Epithelial cell of esophagus (primary cell): ENCODE measurements around the gene TRIM24.
"Not testable (repeated sequence)": the region's sequence is repeated elsewhere in the genome, so short reads cannot be mapped to it uniquely, and the experiment has no call there.

ENCODE experiments used
- DNase-seq: peaks from one replicate; pipeline ENCODE4 v3.0.0; 2010; ENCODE audit warnings: low read depth
- H3K4me3 ChIP-seq: 2 replicates; pipeline ENCODE4 v1.5.1; 2011; ENCODE audit warnings: mild to moderate bottlenecking, low read length, control low read depth
- CTCF ChIP-seq: IDR thresholded peaks from 2 replicates; pipeline ENCODE4 v1.5.1; 2011; ENCODE audit warnings: low read depth, mild to moderate bottlenecking, low read length, control low read depth, inconsistent platforms; ENCODE audit not compliant: insufficient read depth; ENCODE audit errors: missing control alignments

The TRIM24 gene

GRCh38 chr7:138465046-138465445 is 5.0 kb downstream of the TRIM24 start:
- H3K4me3 ChIP-seq = no peak overlapping the region
- TF ChIP-seq CTCF = no peak
- DNase-seq = no peak

- not testable (repeated sequence) for DNase-seq
These were observed 6.2 kb downstream of the TRIM24 start for GRCh38 chr7:138466069-138466756.

GRCh38 chr7:138468244-138469123 is 8.4 kb downstream of the TRIM24 start:
- H3K4me3 ChIP-seq = no peak overlapping the region
- no peak for TF ChIP-seq CTCF
- no peak for DNase-seq

More at GRCh38 chr7:138466069-138466756, 6.2 kb downstream of the TRIM24 start:
- H3K4me3 ChIP-seq = not testable (repeated sequence)

- TF ChIP-seq CTCF = no peak
- no peak for DNase-seq
- H3K4me3 ChIP-seq = no peak overlapping the region
These were observed 10.5 kb downstream of the TRIM24 start for GRCh38 chr7:138470391-138471157.

GRCh38 chr7:138472292-138473079 is 12.4 kb downstream of the TRIM24 start:
- no peak for DNase-seq
- no peak overlapping the region for H3K4me3 ChIP-seq
- TF ChIP-seq CTCF = no peak

- DNase-seq = no peak
- H3K4me3 ChIP-seq = no peak overlapping the region
- TF ChIP-seq CTCF = no peak
These were observed 15.3 kb downstream of the TRIM24 start for GRCh38 chr7:138475377-138475776.
